CD4-positive, alpha-beta memory T cell (primary cell): ENCODE measurements around the gene OSCP1. TPM values are rescaled to one million over a fixed set of nuclear protein-coding genes. Genes with fewer than 3 reads are reported as not detected.
"Not testable (repeated sequence)": the region's sequence is repeated elsewhere in the genome, so short reads cannot be mapped to it uniquely, and the experiment has no call there.

ENCODE experiments used
- CTCF ChIA-PET: fragments of 350-600 bp; sonication (Branson Sonifier 250); formaldehyde crosslinking; loops from one replicate; lab custom pipeline; 2021; ENCODE audit warnings: inconsistent platforms; ENCODE audit not compliant: partially characterized antibody; lab: Charles Lee
- POLR2A ChIA-PET: fragments of 350-600 bp; sonication (Branson Sonifier 250); formaldehyde crosslinking; loops from one replicate; lab custom pipeline; 2021; ENCODE audit not compliant: partially characterized antibody; lab: Charles Lee
- DNase-seq, 5 donors: peaks; one replicate each; pipeline versions ENCODE4 v3.0.0 to v3.0.0-alpha.2; 2020 to 2022; ENCODE audit warnings: mixed read lengths in 1 of 5
- H3K27ac ChIP-seq: one replicate; pipeline ENCODE4 v1.7.0; 2013; ENCODE audit warnings: low read depth, low read length
- H3K27me3 ChIP-seq: 2 replicates; pipeline ENCODE4 v1.7.0; 2013; ENCODE audit warnings: mild to moderate bottlenecking, low read length, moderate library complexity; ENCODE audit not compliant: insufficient read depth
- H3K36me3 ChIP-seq: 2 replicates; pipeline ENCODE4 v1.7.0; 2013; ENCODE audit warnings: mild to moderate bottlenecking, low read length, moderate library complexity; ENCODE audit not compliant: insufficient read depth
- H3K4me1 ChIP-seq: 2 replicates; pipeline ENCODE4 v1.7.0; 2013; ENCODE audit warnings: mild to moderate bottlenecking, low read length, moderate library complexity; ENCODE audit not compliant: insufficient read depth
- H3K4me3 ChIP-seq, 2 donors: one replicate each; pipeline ENCODE4 v1.7.0; 2013; ENCODE audit warnings: low read length in 2 of 2, mild to moderate bottlenecking in 1 of 2
- H3K9me3 ChIP-seq, 2 donors: one replicate each; pipeline ENCODE4 v1.7.0; 2013; ENCODE audit warnings: low read length in 2 of 2, control low read depth in 1 of 2; ENCODE audit not compliant: control insufficient read depth in 1 of 2
- H3K27ac Mint-ChIP-seq, 7 donors: one replicate each; pipeline ENCODE4 v1.8.0; 2020 to 2021; ENCODE audit warnings: mixed read lengths in 7 of 7, mild to moderate bottlenecking in 6 of 7, inconsistent platforms in 3 of 7, moderate library complexity in 3 of 7
- H3K27me3 Mint-ChIP-seq, 2 donors: one replicate each; pipeline ENCODE4 v1.8.0; 2020 to 2021; ENCODE audit warnings: mixed read lengths in 2 of 2
- H3K36me3 Mint-ChIP-seq, 2 donors: one replicate each; pipeline ENCODE4 v1.8.0; 2020 to 2021; ENCODE audit warnings: mixed read lengths in 2 of 2, inconsistent platforms in 1 of 2, mild to moderate bottlenecking in 1 of 2
- H3K4me1 Mint-ChIP-seq, 4 donors: one replicate each; pipeline ENCODE4 v1.8.0; 2020 to 2021; ENCODE audit warnings: mixed read lengths in 4 of 4, mild to moderate bottlenecking in 1 of 4
- H3K4me3 Mint-ChIP-seq, 8 donors: one replicate each; pipeline ENCODE4 v1.8.0; 2020 to 2021; ENCODE audit warnings: mixed read lengths in 8 of 8, mild to moderate bottlenecking in 7 of 8, moderate library complexity in 6 of 8, inconsistent platforms in 3 of 8
- H3K9me3 Mint-ChIP-seq, 8 donors: one replicate each; pipeline ENCODE4 v1.8.0; 2020 to 2021; ENCODE audit warnings: mixed read lengths in 8 of 8, mild to moderate bottlenecking in 5 of 8, inconsistent platforms in 3 of 8, moderate library complexity in 1 of 8
- intact Hi-C: fragments of 100-400 bp; cut with micrococcal nuclease; formaldehyde crosslinking; loops from one replicate; pipeline ENCODE4 v1.15.1; 2023
- polyA plus RNA-seq, 2 donors: library from polyadenylated mRNA; unstranded; fragments of 300-500 nt; fragmentation: Illumina TruSeq; gene quantifications; one replicate each; pipeline ENCODE4 v1.2.3, GENCODE V29; 2021
- total RNA-seq, 2 experiments: library from RNA; stranded (reverse); gene quantifications; one replicate each; pipeline ENCODE4 v1.2.3, GENCODE V29; 2021

OSCP1 gene
- total RNA-seq (1 to 10 TPM in 1 of 2 experiments, not detected in 1; 1.4 TPM), polyA plus RNA-seq (1 to 10 TPM in 1 of 2 donors, under 1 TPM in 1; 0.93 to 1.1 TPM)

- Histone ChIP-seq H3K4me3 (peak within 1 kb of the TSS; percentile 42 to 91), H3K4me1 (peaks cover 12% of the 10 kb centered on the region), H3K27ac (peak within 1 kb of the TSS; percentile 88), H3K9me3 (no peaks in the 10 kb centered on the region), H3K36me3 (peaks cover 3% of the 10 kb centered on the region), H3K27me3 (no peaks in the 10 kb centered on the region)
- Mint-ChIP-seq H3K36me3 (peaks cover 8 to 15% of the 10 kb centered on the region in 2 donors), H3K4me1 (peaks cover 13 to 25% (median 16%) of the 10 kb centered on the region in 4 donors), H3K4me3 (peak within 1 kb of the TSS; percentile 89 to 98 (median 93)), H3K27me3 (no peaks in the 10 kb centered on the region), H3K9me3 (no peaks in the 10 kb centered on the region), H3K27ac (peak within 1 kb of the TSS; percentile 96 to 99 (median 98))
- CTCF ChIA-PET = interaction anchor here (1.2 to 1.6 kb wide), 2 partner anchors 10 to 108 kb away, joined by 3 to 4 read pairs; no protein-coding TSS in a partner anchor
- intact Hi-C loops = loop anchor here (1.0 kb wide), 1 partner anchor 14 kb away; the partner anchor contains the start of gene MRPS15
- POLR2A ChIA-PET = interaction anchor here (0.6 to 3.5 kb wide), 10 partner anchors 13 to 249 kb away, joined by 3 to 51 read pairs (median 4); partner anchors contain the start of genes LSM10, MRPS15, SH3D21 and THRAP3
- DNase-seq = peak; percentile 82 to 88 (median 85)
Measured at GRCh38 chr1:36450270-36450918, at the start of gene OSCP1. OSCP1 (minus strand) TSS chr1:36450451; CDS start chr1:36450369, 82 bp downstream.

- H3K4me3 Mint-ChIP-seq = no peak overlapping the region
- no peak for DNase-seq
- ChIA-PET CTCF (no interaction called here), POLR2A (no interaction called here)
- Histone ChIP-seq H3K4me3 (no peak overlapping the region), H3K9me3 (no peaks in the 10 kb centered on the region), H3K4me1 (no peaks in the 10 kb centered on the region), H3K27me3 (no peaks in the 10 kb centered on the region), H3K36me3 (no peaks in the 10 kb centered on the region), H3K27ac (no peak overlapping the region)
- H3K36me3 Mint-ChIP-seq = no peaks in the 10 kb centered on the region
- H3K4me1 Mint-ChIP-seq = no peaks in the 10 kb centered on the region
- H3K27me3 Mint-ChIP-seq = peaks cover 3 to 13% of the 10 kb centered on the region in 2 donors
- intact Hi-C loops = no loop called here
- H3K27ac Mint-ChIP-seq = no peak overlapping the region
- H3K9me3 Mint-ChIP-seq = no peaks in the 10 kb centered on the region
Measured at GRCh38 chr1:36497207-36497606, 47.0 kb upstream of the OSCP1 start.

- CTCF ChIA-PET = no interaction called here
- Mint-ChIP-seq H3K4me3 (no peak overlapping the region), H3K36me3 (no peaks in the 10 kb centered on the region), H3K27me3 (peaks cover 2 to 9% of the 10 kb centered on the region in 2 donors), H3K27ac (no peak overlapping the region), H3K9me3 (no peaks in the 10 kb centered on the region), H3K4me1 (peaks cover 0 to 2% (median 0%) of the 10 kb centered on the region in 4 donors)
- H3K4me3 ChIP-seq = no peak overlapping the region
- POLR2A ChIA-PET = no interaction called here
- no peaks in the 10 kb centered on the region for H3K36me3 ChIP-seq
- no peak overlapping the region for H3K27ac ChIP-seq
- H3K27me3 ChIP-seq = no peaks in the 10 kb centered on the region
- DNase-seq = no peak
- intact Hi-C loops = no loop called here
- H3K4me1 ChIP-seq = no peaks in the 10 kb centered on the region
- no peaks in the 10 kb centered on the region for H3K9me3 ChIP-seq
Measured at GRCh38 chr1:36494971-36495370, 44.7 kb upstream of the OSCP1 start.

GRCh38 chr1:36493524-36493923 is 43.3 kb upstream of the OSCP1 start:
- Histone ChIP-seq H3K9me3 (no peaks in the 10 kb centered on the region), H3K4me3 (no peak overlapping the region), H3K27ac (no peak overlapping the region), H3K27me3 (no peaks in the 10 kb centered on the region), H3K36me3 (no peaks in the 10 kb centered on the region), H3K4me1 (no peaks in the 10 kb centered on the region)
- Mint-ChIP-seq H3K27me3 (peaks cover 2 to 9% of the 10 kb centered on the region in 2 donors), H3K9me3 (no peaks in the 10 kb centered on the region), H3K36me3 (no peaks in the 10 kb centered on the region), H3K27ac (no peak overlapping the region), H3K4me3 (no peak overlapping the region), H3K4me1 (peaks cover 0 to 2% (median 0%) of the 10 kb centered on the region in 4 donors)
- DNase-seq = no peak
- ChIA-PET POLR2A (no interaction called here), CTCF (no interaction called here)
- intact Hi-C loops = no loop called here

- intact Hi-C loops = no loop called here
- H3K4me1 ChIP-seq = no peaks in the 10 kb centered on the region
- Mint-ChIP-seq H3K4me3 (no peak overlapping the region), H3K4me1 (peaks cover 0 to 2% (median 0%) of the 10 kb centered on the region in 4 donors), H3K9me3 (no peaks in the 10 kb centered on the region), H3K27me3 (peaks cover 2 to 9% of the 10 kb centered on the region in 2 donors), H3K36me3 (no peaks in the 10 kb centered on the region), H3K27ac (no peak overlapping the region)
- no peaks in the 10 kb centered on the region for H3K36me3 ChIP-seq
- no peak overlapping the region for H3K27ac ChIP-seq
- POLR2A ChIA-PET = no interaction called here
- no peak for DNase-seq
- H3K27me3 ChIP-seq = no peaks in the 10 kb centered on the region
- CTCF ChIA-PET = no interaction called here
- no peak overlapping the region for H3K4me3 ChIP-seq
- no peaks in the 10 kb centered on the region for H3K9me3 ChIP-seq
Measured at GRCh38 chr1:36492491-36492890, 42.2 kb upstream of the OSCP1 start.

GRCh38 chr1:36489258-36490051 is 39.2 kb upstream of the OSCP1 start:
- H3K36me3 Mint-ChIP-seq, DNase-seq, H3K4me3 ChIP-seq, H3K4me3 Mint-ChIP-seq, H3K27me3 Mint-ChIP-seq, H3K4me1 ChIP-seq, POLR2A ChIA-PET, H3K27me3 ChIP-seq, H3K36me3 ChIP-seq, H3K27ac Mint-ChIP-seq, H3K4me1 Mint-ChIP-seq, H3K9me3 ChIP-seq, H3K27ac ChIP-seq, CTCF ChIA-PET, intact Hi-C loops, H3K9me3 Mint-ChIP-seq: not testable (repeated sequence)

- no peak for DNase-seq
- peak overlapping the region in 1 of 7 donors; percentile 52 for H3K27ac Mint-ChIP-seq
- peaks cover 0 to 4% of the 10 kb centered on the region in 2 donors for H3K27me3 Mint-ChIP-seq
- no peak overlapping the region for H3K27ac ChIP-seq
- H3K27me3 ChIP-seq = no peaks in the 10 kb centered on the region
- no peaks in the 10 kb centered on the region for H3K9me3 Mint-ChIP-seq
- ChIA-PET CTCF (no interaction called here), POLR2A (no interaction called here)
- no peaks in the 10 kb centered on the region for H3K9me3 ChIP-seq
- H3K4me1 ChIP-seq = no peaks in the 10 kb centered on the region
- no peaks in the 10 kb centered on the region for H3K36me3 Mint-ChIP-seq
- intact Hi-C loops = no loop called here
- no peak overlapping the region for H3K4me3 Mint-ChIP-seq
- no peaks in the 10 kb centered on the region for H3K36me3 ChIP-seq
- H3K4me3 ChIP-seq = no peak overlapping the region
- H3K4me1 Mint-ChIP-seq = peaks cover 0 to 2% (median 0%) of the 10 kb centered on the region in 4 donors
Measured at GRCh38 chr1:36487906-36488305, 37.7 kb upstream of the OSCP1 start.
